ENCODE data around the gene ECHS1.
"Not testable (repeated sequence)": the region's sequence is repeated elsewhere in the genome, so short reads cannot be mapped to it uniquely, and the experiment has no call there.

ECHS1 gene

DNA sequence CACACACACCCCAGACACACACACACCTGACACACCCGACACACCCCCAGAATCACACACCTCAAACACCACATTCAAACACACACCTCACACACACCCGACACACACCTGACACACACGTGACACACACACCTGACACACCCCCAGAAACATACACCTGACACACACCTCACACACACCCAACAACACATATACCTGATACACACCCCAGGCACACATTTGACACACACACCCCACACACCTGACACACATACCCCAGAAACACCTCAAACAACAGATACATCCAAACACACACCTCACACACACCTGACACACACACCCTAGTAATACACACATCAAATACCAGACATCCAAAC, 35.8 kb downstream of the ECHS1 start:
- no peak for DNase-seq

GRCh38 chr10:133336577-133337369, 36.4 kb downstream of the ECHS1 start, which contains the start of gene CALY:
CALY (minus strand) TSS chr10:133336896; CDS start chr10:133328989, 7,907 bp downstream.
- peak; percentile 40 for DNase-seq

DNA sequence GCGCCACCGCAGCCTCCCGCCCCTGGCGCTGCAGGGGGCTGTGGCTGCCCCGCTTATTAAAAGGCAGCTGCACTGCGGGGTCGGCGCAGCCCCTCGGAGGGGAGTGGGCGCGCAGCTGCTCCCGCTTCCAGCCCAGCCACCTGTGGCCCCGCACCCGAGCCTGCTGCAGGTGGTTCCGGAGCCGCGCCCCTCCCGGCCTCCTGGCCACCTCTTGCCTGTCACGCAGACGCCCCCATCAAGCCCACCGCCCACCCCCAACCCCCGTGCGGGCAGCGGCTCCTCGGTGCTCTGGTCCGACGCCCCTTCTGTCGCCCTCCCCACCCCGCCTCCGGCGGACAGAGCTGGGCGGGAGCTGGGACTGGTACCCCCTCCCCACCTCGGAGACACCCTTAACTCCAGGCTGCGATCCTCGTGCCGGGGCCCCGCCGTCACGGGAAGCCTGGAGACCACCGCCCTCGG, 37.0 kb downstream of the ECHS1 start:
- no peak for DNase-seq

DNA sequence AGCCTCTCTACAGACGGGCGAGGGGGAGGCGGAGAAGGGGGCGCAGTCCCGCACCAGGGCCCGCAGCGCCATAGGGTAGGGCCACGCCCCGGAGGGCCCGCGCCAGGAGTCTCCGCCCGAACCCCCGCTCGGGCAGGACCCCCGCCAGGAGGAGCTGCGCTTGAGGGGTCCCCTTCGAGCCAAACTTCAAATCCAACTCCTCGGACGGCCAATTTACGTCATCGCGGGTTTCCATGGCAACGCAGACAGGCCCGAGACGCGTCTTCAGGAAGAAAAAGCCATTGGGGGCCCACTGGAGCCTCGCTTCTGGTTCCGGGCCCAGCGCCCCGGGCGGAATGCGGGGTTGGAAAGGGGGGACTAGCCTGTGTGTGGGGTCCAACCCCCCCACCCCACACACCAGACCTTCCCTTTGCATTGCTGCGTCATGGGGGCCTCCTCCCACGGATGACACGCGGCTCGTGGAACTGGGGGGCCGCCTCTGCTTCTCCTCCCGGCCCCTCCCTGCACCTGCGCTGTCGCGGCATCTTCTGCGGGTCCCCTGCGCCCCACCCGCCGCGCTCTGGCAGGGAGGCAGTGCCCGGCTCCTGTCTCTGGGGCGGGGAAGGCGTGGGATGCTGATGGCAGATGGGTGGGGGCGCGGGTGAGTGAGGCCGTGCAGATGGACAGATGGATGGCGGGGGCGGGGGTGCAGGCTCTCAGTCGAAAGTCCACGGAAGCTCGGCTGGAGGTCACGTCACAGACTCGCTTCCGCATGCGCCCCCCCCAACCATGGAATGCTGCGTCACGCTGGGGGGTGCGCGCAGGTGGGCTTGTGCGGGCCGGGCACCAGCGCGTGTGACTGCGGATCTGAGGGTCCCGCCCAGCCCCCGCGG, 37.7 kb downstream of the ECHS1 start:
- peak; percentile 56 for DNase-seq

DNA sequence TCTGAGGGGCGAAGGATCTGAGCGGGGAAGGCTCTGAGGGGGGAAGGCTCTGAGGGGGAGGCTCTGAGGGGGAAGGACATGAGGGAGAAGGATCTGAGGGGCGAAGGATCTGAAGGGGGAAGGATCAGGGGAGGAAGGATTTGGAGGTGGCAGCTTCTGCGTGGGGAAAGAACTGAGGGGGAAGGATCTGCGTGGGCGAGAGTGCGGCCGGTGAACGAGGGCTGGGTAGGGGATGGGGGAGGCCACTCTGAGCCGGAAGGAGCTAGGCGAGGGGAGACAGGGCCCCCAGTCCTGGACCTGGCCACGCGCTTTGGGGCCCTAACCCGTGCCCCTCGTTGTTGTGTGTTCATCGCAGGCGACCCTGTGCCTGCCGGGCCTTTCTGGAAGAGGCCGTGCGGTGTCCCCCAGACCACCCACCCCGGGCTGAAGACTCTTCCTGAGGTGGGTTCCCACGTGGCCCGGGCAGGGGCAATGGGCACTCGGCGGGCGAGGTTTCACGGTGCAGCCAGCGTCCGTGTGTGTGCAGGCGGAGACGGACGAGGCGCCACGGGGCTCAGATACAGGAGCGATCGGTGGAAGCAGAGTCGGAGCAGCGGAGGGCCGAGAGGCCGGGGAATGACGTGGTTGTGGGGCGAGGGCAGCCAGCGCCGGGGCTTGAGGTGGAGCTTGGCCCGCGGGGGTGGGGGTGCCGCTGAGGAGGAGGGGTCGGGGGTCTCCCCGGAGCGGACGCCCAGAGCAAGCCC, 38.5 kb downstream of the ECHS1 start:
- DNase-seq = no peak

DNA sequence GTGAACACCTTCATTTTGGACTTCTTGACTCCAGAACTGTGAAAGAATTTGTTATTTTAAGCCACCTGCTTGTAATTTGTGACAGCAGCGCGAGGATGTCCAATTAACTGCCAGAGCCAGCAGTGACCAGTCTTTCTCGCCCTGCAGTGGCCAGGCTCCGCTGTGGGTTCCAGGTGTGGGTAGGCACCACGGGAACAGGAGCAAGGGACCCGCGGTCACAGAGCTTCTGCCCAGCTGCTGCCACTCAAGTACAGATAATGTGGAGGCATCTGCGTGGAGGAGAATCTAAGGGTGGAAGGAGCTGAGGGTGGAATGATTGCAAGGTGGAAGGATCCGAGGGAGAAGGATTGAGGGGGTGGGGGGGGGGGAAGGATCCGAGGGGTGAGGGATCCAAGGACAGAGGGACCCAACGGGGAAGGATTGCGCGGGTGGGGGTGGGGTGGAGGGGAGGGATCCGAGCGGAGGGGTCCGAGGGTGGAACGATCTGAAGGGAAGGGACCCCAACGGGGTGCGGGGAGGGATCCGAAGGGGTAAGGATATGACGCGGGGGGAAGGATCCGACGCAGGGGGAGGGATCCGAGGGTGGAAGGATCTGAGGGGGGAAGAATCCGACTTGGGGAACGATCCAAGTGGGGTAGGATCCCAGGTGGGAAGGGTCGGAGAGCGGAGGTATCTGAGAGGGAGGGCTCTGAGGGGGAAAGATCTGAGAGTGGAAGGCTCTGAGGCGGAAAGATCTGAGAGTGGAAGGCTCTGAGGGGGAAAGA, 40.0 kb downstream of the ECHS1 start:
- no peak for DNase-seq

DNA sequence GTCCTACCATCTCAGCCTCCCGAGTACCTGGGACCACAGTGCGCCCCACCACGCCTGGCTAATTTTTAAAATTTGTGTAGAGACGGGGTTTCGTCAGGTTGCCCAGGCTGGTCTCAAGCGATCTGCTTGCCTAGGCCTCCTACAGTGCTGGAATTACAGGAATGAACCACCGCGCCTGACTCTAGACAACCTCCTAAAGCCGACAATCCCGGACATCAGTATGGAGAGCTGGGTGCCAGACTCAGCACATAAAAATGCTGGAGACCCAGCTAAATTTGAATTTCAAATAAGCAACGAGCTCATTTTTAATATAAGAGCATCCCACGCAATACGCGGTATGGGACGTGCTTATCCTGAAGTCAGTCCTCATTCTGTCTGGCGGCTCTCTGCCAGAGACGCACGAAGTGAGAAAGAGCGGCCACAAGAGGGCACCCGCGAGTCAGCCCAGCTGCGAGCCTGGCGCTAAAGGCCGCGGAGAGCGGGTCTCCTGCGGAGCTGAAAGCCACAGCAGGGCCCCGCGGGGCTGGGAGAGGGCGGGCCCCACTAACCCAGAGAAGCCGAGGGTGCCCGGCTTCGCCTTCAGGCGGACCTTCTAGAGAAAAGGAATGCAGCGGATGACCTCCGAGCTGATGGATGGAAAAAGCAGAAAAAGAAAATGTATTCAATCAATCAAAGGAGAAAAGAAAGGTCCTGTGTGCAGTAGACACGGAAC, 43.5 kb downstream of the ECHS1 start:
- DNase-seq = peak; percentile 87

- no peak for DNase-seq
Observed at GRCh38 chr10:133328358-133329343, 44.5 kb downstream of the ECHS1 start.

DNA sequence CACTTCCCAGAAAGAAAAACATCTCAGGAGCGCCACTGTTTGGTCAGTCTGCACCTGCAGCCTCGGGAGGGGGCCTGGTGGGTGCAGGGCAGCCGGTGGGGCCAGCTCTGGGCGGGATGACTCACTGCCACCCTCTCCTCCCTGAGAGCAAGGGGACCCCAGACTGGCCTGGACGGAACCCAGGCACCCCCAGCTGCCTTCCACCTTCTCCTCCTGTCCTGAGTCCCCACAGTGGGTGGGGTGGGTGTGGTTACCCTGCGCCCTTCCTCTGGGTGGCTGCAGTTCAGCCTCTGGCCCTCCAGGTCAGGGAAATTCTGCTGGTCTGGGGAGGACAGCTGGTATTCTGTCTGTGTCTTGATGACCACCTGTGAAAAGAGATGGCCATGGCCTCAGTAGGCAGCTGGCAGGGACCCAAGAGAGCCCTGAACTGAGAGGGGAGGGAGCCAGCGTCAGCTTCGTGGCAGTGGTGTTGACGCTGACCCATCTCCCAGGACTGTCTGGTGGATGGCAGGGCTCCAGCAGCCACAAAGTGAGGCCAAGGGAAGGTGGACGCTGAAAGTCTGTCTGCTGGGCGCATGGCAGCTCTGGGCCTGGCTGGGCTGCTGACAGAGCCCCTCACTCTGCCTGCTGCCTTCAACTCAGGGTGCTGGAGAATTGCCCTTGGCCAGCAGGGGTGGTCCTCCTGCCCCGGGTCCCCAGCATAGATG, 45.4 kb downstream of the ECHS1 start:
- DNase-seq = no peak

DNA sequence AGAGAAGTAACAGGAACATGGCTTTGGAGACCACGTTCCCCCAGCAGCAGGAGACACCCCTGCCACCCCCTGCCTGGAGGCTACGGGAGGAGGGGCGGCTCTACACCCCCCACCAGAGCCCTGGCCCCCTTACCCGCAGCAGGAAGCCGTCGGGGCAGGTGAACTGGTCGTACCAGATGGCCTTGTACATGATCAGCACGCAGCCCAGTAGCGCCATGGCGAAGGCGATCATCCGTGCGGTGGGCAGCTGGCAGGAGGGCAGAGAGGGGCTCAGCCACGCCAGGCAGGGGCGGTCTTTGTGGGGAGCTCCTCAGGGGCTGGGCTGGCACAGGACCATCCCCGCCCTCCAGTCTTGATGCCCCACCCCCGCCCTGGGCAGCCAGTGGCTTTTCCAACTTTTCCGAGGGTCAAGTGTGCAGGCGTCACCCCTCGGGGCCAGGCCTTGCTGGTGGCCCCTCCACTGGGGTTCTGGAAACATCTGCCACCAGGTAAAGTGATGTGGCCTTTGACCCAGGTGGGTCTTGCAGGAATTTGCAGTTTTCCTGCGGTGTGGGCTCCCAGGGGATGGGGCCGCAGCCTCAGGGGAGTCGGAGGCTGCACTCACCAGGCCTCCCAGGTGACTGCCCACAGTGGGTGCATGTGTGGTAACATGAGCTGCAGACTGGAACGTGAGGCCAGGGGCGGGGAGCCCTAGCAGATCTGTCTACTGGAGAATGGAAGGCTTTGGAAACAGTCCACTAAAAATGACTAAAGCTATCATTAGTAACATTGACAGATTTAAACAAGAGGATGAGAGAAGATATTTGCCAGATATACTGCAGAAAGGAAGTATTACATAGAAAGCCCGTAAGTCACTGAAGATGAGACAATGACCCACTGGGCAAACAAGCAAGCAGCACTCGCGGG, 46.2 kb downstream of the ECHS1 start:
- no peak for DNase-seq

DNA sequence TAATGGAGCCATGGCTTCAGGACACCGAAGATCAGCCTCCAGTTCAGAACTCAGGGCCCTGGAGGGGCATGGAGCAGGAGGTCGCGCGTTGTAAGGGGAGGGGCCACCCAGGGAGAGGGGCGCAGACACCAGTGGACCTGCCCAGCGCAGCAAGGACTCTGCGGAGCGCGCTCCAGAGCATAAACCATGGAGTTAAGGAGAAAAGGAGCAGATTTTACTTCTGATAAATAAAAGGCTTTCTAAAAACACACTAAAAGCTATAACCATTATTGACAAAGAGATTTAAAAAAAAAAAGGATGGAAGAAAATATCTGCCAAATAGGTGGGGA, 47.0 kb downstream of the ECHS1 start:
- DNase-seq = no peak

GRCh38 chr10:133325440-133326222, 47.5 kb downstream of the ECHS1 start:
- DNase-seq = no peak

- no peak for DNase-seq
Observed at GRCh38 chr10:133324857-133325260, 48.3 kb downstream of the ECHS1 start.

GRCh38 chr10:133324198-133324792, 48.9 kb downstream of the ECHS1 start:
- peak; percentile 39 for DNase-seq

GRCh38 chr10:133322064-133322709, 51.0 kb downstream of the ECHS1 start:
- DNase-seq = not testable (repeated sequence)

GRCh38 chr10:133320852-133321422, 52.2 kb downstream of the ECHS1 start:
- DNase-seq = not testable (repeated sequence)

All from activated CD4-positive, alpha-beta T cell treated with anti-CD3 and anti-CD28 coated beads, Interleukin-2, amount 50 U/mL, for 16 hours (primary cell).